Stimulated activated effector memory CD8-positive, alpha-beta T cell treated with anti-CD3 and anti-CD28 coated beads, Interleukin-12 subunit alpha, Interleukin-12 subunit beta, amount 100 ng/mL, for 72 hours (primary cell): Measurements from ENCODE around the gene COMTD1.
A peak's percentile ranks its signal among the peaks of the same experiment; 100 is the strongest.

Source experiments
- ATAC-seq: fragments of 150-1000 bp; cut with Tn5 transposase; 2 replicates; pipeline ENCODE4 v1.10.0; 2021
- DNase-seq, 2 donors: peaks; one replicate each; pipeline ENCODE4 v3.0.0; 2021 to 2022; ENCODE audit warnings: low spot score in 2 of 2
- H3K27ac Mint-ChIP-seq: one replicate; pipeline ENCODE4 v1.8.0; 2022; ENCODE audit warnings: mild to moderate bottlenecking, mixed read lengths
- H3K36me3 Mint-ChIP-seq: one replicate; pipeline ENCODE4 v1.8.0; 2022; ENCODE audit warnings: mild to moderate bottlenecking, mixed read lengths
- H3K4me1 Mint-ChIP-seq: one replicate; pipeline ENCODE4 v1.8.0; 2022; ENCODE audit warnings: mixed read lengths
- H3K4me3 Mint-ChIP-seq: one replicate; pipeline ENCODE4 v1.8.0; 2022; ENCODE audit warnings: mild to moderate bottlenecking, mixed read lengths
- H3K9me3 Mint-ChIP-seq: one replicate; pipeline ENCODE4 v1.8.0; 2022; ENCODE audit warnings: mixed read lengths

Gene COMTD1

DNA sequence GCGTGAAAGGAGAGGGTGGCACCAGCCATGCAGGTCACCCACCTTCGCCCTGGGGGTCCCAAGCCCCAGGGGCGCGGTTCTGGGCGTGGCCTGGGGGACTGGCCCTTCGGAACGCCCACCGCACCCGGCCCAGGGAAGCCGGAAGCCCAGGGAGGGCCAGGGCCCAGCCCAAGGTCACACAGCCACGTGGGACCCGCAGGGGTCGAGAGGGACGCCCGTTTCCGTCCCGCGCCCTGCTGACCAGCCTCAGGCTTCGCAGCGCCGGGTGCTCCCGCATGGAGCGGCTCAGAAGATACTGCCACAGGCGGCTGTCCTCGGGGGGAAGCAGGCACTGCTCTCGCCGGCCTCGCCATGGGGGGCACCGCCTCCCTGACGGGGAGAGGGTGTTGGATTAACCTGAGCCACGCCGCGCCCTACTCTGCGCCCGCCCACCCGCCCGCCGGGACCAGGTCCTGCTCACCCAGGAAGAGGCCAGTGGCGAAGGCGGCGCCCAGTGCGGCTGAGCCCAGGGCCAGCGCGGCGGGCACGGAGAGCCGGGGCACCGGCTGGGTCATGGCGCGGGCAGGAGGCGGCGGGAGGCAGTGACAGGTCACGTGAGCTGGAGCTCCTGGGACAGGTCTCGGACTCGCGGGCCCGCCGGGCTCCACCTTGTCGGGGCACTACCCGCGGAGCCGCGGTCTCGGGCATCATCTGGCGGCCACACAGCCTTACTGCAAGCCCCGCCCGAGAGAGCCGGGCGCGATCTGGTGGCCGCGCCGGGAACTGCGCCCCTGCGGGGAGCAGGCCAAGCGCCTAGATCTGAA, at the start of gene COMTD1:
Gene COMTD1 (minus strand): TSS at position 583 of the 803 bp plus-strand sequence. CDS start 29 bp downstream, at position 554.
- peaks cover 39% of the 10 kb centered on the region for H3K36me3 Mint-ChIP-seq
- ATAC-seq = peak; percentile 80
- peak; percentile 95 to 97 for DNase-seq
- H3K27ac Mint-ChIP-seq = peak within 1 kb of the TSS; percentile 92
- no peaks in the 10 kb centered on the region for H3K9me3 Mint-ChIP-seq
- peak within 1 kb of the TSS; percentile 69 for H3K4me3 Mint-ChIP-seq
- H3K4me1 Mint-ChIP-seq = peaks cover 19% of the 10 kb centered on the region

DNA sequence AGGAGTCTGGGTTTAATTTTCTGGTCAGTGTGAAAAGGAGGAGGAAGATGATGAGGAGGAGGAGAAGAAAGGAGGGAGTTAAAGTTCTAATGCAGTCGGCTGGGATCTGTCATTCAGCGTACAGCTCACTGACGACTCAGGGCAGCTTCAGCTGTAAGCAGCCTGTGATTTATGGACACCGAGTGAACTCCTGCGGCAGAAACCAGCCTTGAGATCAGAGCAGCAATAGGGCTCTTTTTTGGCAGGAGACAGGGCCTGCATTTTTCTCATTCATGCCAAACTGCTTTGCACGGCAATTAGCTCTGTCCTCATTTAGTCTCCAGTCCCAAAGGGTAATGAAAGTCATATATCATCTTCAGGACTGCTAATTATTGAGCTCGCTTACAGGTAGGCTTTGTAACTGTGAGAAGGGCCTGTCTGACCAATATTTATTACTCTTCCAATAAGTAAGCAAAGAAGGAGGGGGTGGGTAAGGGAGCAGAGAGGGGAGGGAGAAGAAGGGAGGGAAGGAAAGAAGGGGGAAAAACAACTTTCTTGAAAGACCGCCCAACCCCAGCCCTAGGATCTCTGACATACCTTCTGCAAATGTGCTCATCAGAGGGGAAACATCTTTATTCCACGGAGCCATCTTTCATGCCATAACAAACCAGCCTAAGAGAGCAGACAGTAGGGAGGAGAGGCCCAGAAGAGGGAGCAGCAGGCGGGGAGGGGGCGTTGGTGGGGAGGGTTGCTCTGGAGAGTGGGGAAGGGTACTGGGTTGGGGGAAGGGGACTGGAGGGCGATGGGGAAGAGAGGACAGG, 48.1 kb upstream of the COMTD1 start:
- DNase-seq = no peak
- no peaks in the 10 kb centered on the region for H3K9me3 Mint-ChIP-seq
- no peak overlapping the region for H3K4me3 Mint-ChIP-seq
- H3K4me1 Mint-ChIP-seq = peaks cover 9% of the 10 kb centered on the region
- no peak for ATAC-seq
- no peak overlapping the region for H3K27ac Mint-ChIP-seq
- no peaks in the 10 kb centered on the region for H3K36me3 Mint-ChIP-seq

DNA sequence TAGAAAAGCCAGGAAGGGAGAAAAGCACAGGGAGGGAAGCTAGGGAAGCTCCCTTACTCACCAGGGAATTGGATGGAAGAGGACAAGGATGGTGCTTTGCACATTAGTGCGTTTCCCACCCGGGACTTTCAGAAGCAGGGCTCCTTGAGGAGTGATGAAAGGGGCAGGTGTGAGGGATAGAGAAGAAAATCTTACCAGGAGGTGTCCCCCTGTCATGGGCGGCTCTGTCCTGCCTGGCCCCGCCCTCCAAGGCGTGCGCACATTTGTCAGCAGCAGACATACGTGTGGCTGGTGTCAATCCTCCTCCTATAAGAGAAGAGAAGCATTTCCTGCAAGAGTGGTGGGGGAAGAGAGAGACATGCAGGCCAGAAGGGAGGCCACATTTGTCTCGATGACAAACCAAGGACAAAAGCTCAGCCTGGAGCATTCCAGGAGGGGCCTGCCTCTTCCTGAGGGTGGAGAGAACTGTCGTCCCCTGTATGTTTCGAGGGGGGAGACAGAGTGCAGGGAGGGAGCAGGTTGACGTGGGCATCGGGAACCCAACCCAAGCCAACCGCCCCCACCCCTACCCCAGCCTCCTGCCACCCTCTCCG, 47.4 kb upstream of the COMTD1 start:
- no peaks in the 10 kb centered on the region for H3K9me3 Mint-ChIP-seq
- no peak for ATAC-seq
- peaks cover 9% of the 10 kb centered on the region for H3K4me1 Mint-ChIP-seq
- peak overlapping the region; percentile 38 for H3K27ac Mint-ChIP-seq
- H3K4me3 Mint-ChIP-seq = no peak overlapping the region
- no peaks in the 10 kb centered on the region for H3K36me3 Mint-ChIP-seq
- no peak for DNase-seq

DNA sequence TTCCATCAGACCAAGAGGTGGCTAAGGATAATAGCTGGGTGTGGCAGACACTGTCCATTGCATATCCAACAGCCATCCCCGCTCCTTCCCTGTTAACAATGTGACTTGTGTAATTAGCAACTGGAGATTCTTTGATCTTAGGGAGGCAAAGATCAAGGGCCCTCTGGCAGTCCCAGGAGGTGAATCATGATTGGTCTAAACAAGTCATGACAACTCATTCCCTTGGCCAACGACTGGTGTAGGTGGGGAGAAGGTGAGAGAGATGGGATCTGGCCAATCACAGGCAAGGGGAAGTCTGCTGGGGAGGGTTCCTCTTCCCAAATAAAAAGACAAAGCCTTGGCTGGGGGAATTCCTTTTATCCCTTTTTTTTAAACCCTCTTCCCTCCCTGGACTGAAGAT, 46.2 kb upstream of the COMTD1 start:
- DNase-seq (no peak), ATAC-seq (no peak)
- Mint-ChIP-seq H3K4me3 (no peak overlapping the region), H3K4me1 (peaks cover 9% of the 10 kb centered on the region), H3K36me3 (no peaks in the 10 kb centered on the region), H3K9me3 (no peaks in the 10 kb centered on the region), H3K27ac (no peak overlapping the region)

DNA sequence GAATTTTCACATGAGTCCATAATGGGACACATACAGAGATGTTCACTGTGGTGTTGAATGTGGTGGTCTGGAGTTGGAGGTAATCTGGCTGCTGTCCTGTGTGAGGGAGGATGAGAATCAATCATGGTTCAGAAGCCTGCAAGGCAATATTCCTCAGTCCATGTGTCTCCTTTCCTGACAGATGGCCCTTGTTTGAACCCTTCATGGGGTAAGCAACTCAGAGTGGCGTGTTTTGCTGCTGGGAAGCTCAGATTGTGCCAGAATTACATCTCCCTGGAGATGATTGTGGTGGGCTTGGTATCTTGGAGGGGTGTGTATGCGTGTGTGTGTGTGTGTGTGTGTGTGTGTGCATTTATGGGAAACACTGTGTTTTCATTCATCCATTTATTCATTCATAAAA, 44.5 kb upstream of the COMTD1 start:
- no peaks in the 10 kb centered on the region for H3K36me3 Mint-ChIP-seq
- peaks cover 9% of the 10 kb centered on the region for H3K4me1 Mint-ChIP-seq
- DNase-seq (no peak), ATAC-seq (no peak)
- H3K4me3 Mint-ChIP-seq = no peak overlapping the region
- H3K27ac Mint-ChIP-seq = no peak overlapping the region
- no peaks in the 10 kb centered on the region for H3K9me3 Mint-ChIP-seq

DNA sequence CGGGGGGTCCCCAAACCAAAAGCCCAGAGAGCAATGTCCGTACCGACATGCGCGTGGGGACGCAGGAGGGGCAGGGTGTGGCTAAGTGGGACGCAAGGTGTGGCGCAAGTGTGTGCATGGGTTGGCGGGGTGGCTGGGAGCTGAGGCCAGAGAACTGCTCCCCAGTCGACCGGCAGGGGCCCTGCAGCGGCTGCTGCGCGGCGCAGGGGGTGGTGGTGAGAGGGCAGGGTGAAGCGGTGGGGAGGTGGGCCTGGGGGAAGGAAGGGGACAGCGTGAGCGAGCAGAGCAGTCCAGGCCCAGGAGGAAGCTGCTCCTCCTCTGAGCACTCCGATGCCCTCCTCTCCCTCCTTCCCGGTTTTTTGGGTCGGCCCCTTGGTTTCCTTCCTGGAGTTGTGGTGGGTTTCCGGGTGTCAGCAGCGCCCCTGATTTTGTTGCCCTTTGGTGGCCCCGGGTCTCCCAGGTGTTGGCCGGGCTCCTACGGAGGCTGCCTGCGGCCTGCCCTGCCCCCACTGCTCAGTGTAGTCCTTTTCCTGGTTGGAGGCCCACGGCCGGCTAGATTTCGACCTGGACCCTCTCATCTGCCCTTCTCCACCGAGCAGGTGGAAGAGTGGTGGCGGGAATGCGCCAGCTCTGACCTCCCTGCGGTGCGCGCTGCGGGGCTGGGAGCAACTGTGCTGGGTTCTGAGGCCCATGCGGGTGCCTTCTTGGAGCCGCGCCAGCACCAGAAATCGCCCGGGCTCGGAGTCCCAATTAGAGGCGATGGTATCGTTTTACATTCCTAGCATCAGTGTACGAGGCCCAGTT, 40.5 kb upstream of the COMTD1 start:
- no peak for ATAC-seq
- no peaks in the 10 kb centered on the region for H3K4me1 Mint-ChIP-seq
- no peaks in the 10 kb centered on the region for H3K36me3 Mint-ChIP-seq
- no peak overlapping the region for H3K4me3 Mint-ChIP-seq
- H3K27ac Mint-ChIP-seq = no peak overlapping the region
- no peaks in the 10 kb centered on the region for H3K9me3 Mint-ChIP-seq
- DNase-seq = no peak

DNA sequence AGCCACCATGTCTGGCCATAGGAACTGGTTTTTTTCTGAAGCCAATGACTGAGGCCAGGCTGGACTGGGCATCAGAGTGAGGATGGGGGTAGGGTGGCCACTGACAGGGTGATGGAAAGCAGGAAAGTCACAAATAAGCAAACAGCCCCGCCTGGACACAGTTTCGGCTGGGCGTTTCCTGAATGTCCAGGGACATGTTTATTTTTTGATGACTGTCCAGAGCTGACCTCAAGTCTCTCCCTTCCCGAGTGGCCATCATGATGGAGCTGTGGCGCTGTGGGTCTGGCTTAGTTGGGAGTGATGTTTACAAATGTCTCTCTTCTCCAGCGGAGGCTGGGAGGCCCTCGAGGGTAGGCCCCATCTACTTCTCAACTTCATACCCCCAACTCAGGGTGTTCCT, 37.1 kb upstream of the COMTD1 start:
- no peak overlapping the region for H3K27ac Mint-ChIP-seq
- no peak overlapping the region for H3K4me3 Mint-ChIP-seq
- no peak for DNase-seq
- no peaks in the 10 kb centered on the region for H3K9me3 Mint-ChIP-seq
- no peak for ATAC-seq
- no peaks in the 10 kb centered on the region for H3K36me3 Mint-ChIP-seq
- H3K4me1 Mint-ChIP-seq = no peaks in the 10 kb centered on the region

DNA sequence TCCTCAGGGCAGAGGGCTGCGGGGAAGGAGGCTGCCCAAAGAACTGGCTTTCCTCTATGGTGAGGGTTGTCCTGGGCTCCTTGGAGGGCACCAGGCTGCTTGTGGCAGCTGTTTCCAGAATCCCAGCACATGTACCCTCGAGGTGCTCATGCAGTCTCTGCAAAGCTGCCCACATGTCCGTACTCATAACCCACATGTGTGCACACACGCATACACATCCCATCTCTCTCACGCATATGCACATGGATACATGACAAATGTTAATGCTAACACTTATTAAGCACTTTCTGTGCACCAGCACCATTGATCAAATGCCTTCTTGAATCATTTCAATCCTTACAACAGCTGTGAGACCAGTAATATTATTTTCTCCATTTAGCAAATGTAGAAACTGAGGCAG, 36.3 kb upstream of the COMTD1 start:
- Mint-ChIP-seq H3K27ac (no peak overlapping the region), H3K4me3 (no peak overlapping the region), H3K9me3 (no peaks in the 10 kb centered on the region), H3K36me3 (no peaks in the 10 kb centered on the region), H3K4me1 (no peaks in the 10 kb centered on the region)
- ATAC-seq (no peak), DNase-seq (no peak)

DNA sequence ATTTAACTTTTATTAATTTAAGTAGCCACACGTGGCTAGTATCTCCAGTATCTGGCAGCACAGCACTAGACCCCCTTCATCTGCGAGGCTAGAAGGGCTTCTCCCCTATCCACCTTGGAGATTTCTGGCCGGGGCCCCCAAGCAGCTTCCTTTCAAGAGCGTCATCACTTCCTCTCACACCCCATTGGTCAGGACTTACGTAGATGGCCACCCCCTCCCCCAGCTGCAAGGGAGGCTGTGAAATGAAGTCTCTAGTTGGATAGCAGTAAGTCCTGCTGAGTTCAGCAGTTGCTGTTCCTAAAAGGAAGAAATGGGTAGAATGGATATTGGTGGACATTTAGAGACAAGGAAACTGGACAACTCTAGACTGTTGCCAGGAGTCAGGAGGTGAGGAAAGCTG, 33.8 kb upstream of the COMTD1 start:
- no peaks in the 10 kb centered on the region for H3K36me3 Mint-ChIP-seq
- ATAC-seq (no peak), DNase-seq (no peak)
- H3K4me1 Mint-ChIP-seq = no peaks in the 10 kb centered on the region
- no peak overlapping the region for H3K4me3 Mint-ChIP-seq
- no peaks in the 10 kb centered on the region for H3K9me3 Mint-ChIP-seq
- H3K27ac Mint-ChIP-seq = no peak overlapping the region

DNA sequence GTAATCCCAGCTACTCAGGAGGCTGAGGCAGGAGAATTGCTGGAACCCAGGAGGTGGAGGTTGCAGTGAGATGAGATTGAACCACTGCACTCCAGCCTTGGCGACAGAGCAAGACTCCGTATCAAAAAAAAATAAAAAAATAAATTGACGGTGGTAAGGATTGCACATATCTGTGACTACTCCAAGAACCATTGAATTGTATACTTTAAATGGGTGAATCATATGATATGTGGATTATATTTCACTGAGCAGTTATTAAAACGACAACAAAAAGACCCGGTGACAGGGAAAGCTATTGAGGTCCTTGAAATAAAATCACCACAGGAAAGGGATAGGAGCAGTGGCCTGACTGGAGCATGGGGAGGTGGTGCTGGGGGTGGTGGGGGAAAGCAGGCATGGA, 31.2 kb upstream of the COMTD1 start:
- DNase-seq (no peak), ATAC-seq (no peak)
- H3K4me3 Mint-ChIP-seq = no peak overlapping the region
- no peaks in the 10 kb centered on the region for H3K9me3 Mint-ChIP-seq
- no peak overlapping the region for H3K27ac Mint-ChIP-seq
- H3K4me1 Mint-ChIP-seq = no peaks in the 10 kb centered on the region
- no peaks in the 10 kb centered on the region for H3K36me3 Mint-ChIP-seq

DNA sequence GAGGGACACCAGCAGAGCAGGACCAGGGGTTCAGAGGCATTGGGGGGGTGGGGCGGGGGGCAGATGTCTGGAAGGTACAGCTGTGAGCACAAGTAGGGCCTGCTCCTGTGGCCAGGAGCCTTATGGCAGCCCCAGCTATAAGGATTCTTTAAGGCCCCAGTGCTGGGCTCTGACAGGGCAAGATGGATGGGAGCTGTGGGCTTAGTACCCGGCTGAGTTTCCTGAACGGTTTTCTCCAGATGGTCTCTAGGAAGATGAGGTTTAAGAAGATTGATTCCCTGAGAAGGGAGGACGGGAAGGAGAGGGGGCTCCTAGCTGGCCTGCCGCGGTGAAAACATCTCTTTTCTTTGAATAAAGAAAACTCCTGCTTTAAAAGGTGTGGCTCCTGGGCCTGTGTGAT, 30.1 kb upstream of the COMTD1 start:
- ATAC-seq (no peak), DNase-seq (no peak)
- H3K9me3 Mint-ChIP-seq = no peaks in the 10 kb centered on the region
- H3K4me1 Mint-ChIP-seq = no peaks in the 10 kb centered on the region
- H3K27ac Mint-ChIP-seq = no peak overlapping the region
- H3K36me3 Mint-ChIP-seq = no peaks in the 10 kb centered on the region
- no peak overlapping the region for H3K4me3 Mint-ChIP-seq

DNA sequence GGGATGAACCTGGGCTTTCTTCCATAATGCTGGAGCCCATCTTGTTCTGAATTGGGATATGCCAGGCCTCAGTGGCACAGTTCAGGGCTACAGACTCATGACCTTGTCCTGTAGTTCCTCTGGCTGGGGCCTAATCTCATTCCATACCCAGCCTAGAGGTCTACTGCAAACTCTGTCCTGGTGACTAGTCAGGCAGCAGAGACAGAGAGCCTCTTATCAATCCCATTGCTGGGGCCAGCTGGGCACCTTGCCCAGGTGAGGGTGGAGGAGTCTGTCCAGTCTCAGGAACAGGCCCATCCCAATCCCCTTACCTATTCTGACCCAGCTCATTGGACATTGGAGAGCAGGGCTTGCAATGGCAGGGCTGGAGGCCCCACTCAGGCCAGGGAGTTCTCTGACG, 28.0 kb upstream of the COMTD1 start:
- DNase-seq = no peak
- Mint-ChIP-seq H3K36me3 (no peaks in the 10 kb centered on the region), H3K4me3 (no peak overlapping the region), H3K4me1 (no peaks in the 10 kb centered on the region), H3K9me3 (no peaks in the 10 kb centered on the region), H3K27ac (no peak overlapping the region)
- no peak for ATAC-seq

DNA sequence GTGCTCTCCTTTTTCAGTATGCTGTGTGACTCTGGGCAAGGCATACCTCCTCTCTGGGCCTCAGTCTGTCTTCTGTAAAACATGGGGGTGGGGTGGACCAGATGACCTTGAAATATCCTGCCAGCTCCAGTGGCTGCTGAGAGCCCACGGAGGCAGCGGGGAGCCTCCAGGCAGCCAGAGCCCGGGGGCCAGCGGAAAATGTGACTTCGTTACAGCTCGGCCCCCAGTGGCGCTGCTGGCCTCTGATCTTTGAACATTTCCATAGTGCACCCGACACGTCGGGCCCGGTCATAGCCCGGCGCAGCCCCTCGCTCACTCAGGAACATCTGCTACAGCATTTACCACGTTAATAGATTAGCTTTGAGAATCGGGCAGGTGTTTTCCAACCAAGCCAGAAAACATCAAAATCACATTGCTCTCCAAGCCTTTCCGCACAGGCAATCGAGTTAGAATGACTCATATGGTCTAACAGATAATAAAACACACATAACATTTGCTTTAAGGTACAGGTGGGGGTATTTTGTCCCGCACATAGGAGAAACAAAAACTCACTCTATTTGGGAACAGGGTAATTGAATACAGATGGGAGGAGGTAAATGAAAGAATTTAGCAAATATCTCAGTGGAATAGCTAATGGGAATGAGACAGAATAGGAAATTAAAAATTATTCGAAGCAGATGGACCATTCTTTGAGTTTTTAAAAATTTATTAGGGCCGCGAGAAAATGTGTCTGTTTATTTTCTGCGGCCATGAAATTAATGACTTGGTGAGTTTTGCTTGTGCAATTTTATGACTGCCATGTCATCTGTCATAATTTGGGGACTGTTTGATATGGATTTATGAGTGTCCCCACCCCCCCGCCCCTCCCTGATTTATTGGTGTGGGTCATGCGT, 26.3 kb upstream of the COMTD1 start:
- H3K9me3 Mint-ChIP-seq = no peaks in the 10 kb centered on the region
- H3K4me3 Mint-ChIP-seq = no peak overlapping the region
- ATAC-seq (no peak), DNase-seq (no peak)
- no peaks in the 10 kb centered on the region for H3K36me3 Mint-ChIP-seq
- no peak overlapping the region for H3K27ac Mint-ChIP-seq
- H3K4me1 Mint-ChIP-seq = no peaks in the 10 kb centered on the region

DNA sequence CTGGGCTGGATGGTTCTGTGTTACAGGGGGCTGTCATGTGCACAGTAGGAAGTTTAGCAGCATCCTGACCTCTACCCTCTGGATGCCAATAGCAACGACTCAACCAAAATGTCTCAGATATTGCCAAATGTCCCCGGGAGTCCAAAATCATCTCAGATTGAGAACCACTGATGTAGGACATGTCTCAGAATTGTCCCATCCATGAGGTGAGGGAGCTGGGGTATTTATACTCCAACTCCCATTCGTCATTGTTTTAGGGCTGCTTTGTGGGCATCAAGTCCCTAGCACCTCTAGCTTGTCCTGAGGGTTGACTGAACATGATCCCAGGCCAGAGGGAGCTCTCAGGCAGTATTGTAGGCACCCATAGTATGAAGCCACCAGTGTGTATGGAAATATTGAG, 25.2 kb upstream of the COMTD1 start:
- DNase-seq (no peak), ATAC-seq (no peak)
- H3K4me1 Mint-ChIP-seq = no peaks in the 10 kb centered on the region
- H3K9me3 Mint-ChIP-seq = no peaks in the 10 kb centered on the region
- H3K4me3 Mint-ChIP-seq = no peak overlapping the region
- no peak overlapping the region for H3K27ac Mint-ChIP-seq
- H3K36me3 Mint-ChIP-seq = no peaks in the 10 kb centered on the region
